Endothelial cell of umbilical vein (primary cell): ENCODE results near the gene NLE1. TPM values are rescaled to one million over a fixed set of nuclear protein-coding genes. Genes with fewer than 3 reads are reported as not detected.

ENCODE experiments used
- BruUV-seq: library from RNA; stranded (reverse); fragments of 400-500 nt; replicated peaks from 2 replicates; lab custom pipeline; 2021; lab: Mats Ljungman, UMichigan
- CTCF ChIA-PET: fragments of 300-600, 350-600 bp; sonication (Branson Sonifier 250); formaldehyde crosslinking; loops from one replicate; lab custom pipeline; 2021; ENCODE audit warnings: antibody characterized with exemption, inconsistent platforms; lab: Charles Lee
- POLR2A ChIA-PET: fragments of 300-600, 350-600 bp; sonication (Branson Sonifier 250); formaldehyde crosslinking; loops from one replicate; lab custom pipeline; 2021; ENCODE audit warnings: antibody characterized with exemption, inconsistent platforms; lab: Charles Lee
- DNase-seq: peaks from one replicate; pipeline ENCODE4 v3.0.0-alpha.2; 2011; ENCODE audit warnings: low read depth, low spot score
- FAIRE-seq: peaks from 2 replicates; lab custom pipeline; 2011; peaks lifted over from hg19 to GRCh38; lab: Jason Lieb, UNC
- H2AFZ ChIP-seq: 2 replicates; pipeline ENCODE4 v1.6.0; 2012; ENCODE audit warnings: low read depth, low read length, control low read depth, inconsistent platforms
- H3K27ac ChIP-seq: 2 replicates; pipeline ENCODE4 v1.5.1; 2011; ENCODE audit warnings: low read depth, mild to moderate bottlenecking, control low read depth, low read length, moderate library complexity; ENCODE audit not compliant: insufficient read depth
- H3K27me3 ChIP-seq, 2 experiments: 2 replicates each; pipeline versions ENCODE4 v1.6.0 to v1.6.1; 2011; ENCODE audit warnings: low read length in 2 of 2, mixed read lengths in 1 of 2; ENCODE audit not compliant: control insufficient read depth in 2 of 2, insufficient read depth in 2 of 2
- H3K36me3 ChIP-seq, 2 experiments: 2 replicates in 1 of 2; 3 replicates in 1 of 2; pipeline ENCODE4 v1.5.1; 2011; ENCODE audit warnings: low read length in 2 of 2, mild to moderate bottlenecking in 1 of 2, moderate library complexity in 1 of 2; ENCODE audit not compliant: control insufficient read depth in 2 of 2, insufficient read depth in 2 of 2; ENCODE audit errors: extremely low read depth in 1 of 2
- H3K4me1 ChIP-seq: 3 replicates; pipeline ENCODE4 v1.5.1; 2011; ENCODE audit warnings: mild to moderate bottlenecking, low read length; ENCODE audit not compliant: control insufficient read depth, insufficient read depth; ENCODE audit errors: extremely low read depth
- H3K4me2 ChIP-seq: 2 replicates; pipeline ENCODE4 v1.6.1; 2011; ENCODE audit warnings: low read length, control low read depth, mixed read lengths; ENCODE audit not compliant: insufficient read depth
- H3K4me3 ChIP-seq, 3 experiments: fragments of 200-600 bp in 1 of 3; sonication (generic), shearing (Covaris generic) in 1 of 3; replicated peaks in 1 of 3; 2 replicates each; pipeline ENCODE4 v1.5.1; 2011 to 2016; ENCODE audit warnings: control low read depth in 3 of 3, low read length in 3 of 3, mild to moderate bottlenecking in 2 of 3, inconsistent platforms in 1 of 3, low read depth in 1 of 3, moderate library complexity in 1 of 3; ENCODE audit not compliant: insufficient read depth in 1 of 3
- H3K79me2 ChIP-seq: 2 replicates; pipeline ENCODE4 v1.6.0; 2012; ENCODE audit warnings: low read length, inconsistent platforms; ENCODE audit not compliant: control insufficient read depth, insufficient read depth
- H3K9ac ChIP-seq: replicated peaks from 2 replicates; pipeline ENCODE3; 2011; ENCODE audit warnings: low read length, control low read depth; ENCODE audit not compliant: insufficient read depth; ENCODE audit errors: extremely low read depth
- H3K9me1 ChIP-seq: replicated peaks from 3 replicates; pipeline ENCODE4 v1.6.0; 2011; ENCODE audit warnings: mild to moderate bottlenecking, low read length; ENCODE audit not compliant: control insufficient read depth, insufficient read depth; ENCODE audit errors: extremely low read depth
- H3K9me3 ChIP-seq: replicated peaks from 2 replicates; pipeline ENCODE4 v1.5.1; 2012; ENCODE audit warnings: low read length, inconsistent platforms; ENCODE audit not compliant: control insufficient read depth, insufficient read depth
- H4K20me1 ChIP-seq: replicated peaks from 2 replicates; pipeline ENCODE3; 2011; ENCODE audit warnings: mild to moderate bottlenecking, low read length; ENCODE audit not compliant: control insufficient read depth, insufficient read depth; ENCODE audit errors: extremely low read depth
- CTCF ChIP-seq, 2 donors: IDR thresholded peaks; 1 replicate in 1 of 2; 2 replicates in 1 of 2; pipeline ENCODE4 v1.5.1; 2011; ENCODE audit warnings: low read length in 2 of 2, mild to moderate bottlenecking in 2 of 2, moderate library complexity in 2 of 2, control low read depth in 1 of 2, inconsistent platforms in 1 of 2, low read depth in 1 of 2; ENCODE audit not compliant: insufficient read depth in 1 of 2; ENCODE audit errors: extremely low read depth in 1 of 2
- EZH2 ChIP-seq: IDR thresholded peaks from 2 replicates; pipeline ENCODE4 v1.6.1; 2012; ENCODE audit warnings: borderline replicate concordance, low read depth, mild to moderate bottlenecking, moderate library complexity, low read length, inconsistent platforms; ENCODE audit not compliant: severe bottlenecking
- FOS ChIP-seq: IDR thresholded peaks from 2 replicates; pipeline ENCODE4 v1.6.1; 2011; ENCODE audit warnings: mild to moderate bottlenecking, low read length, moderate library complexity, borderline replicate concordance; ENCODE audit not compliant: insufficient read depth
- GATA2 ChIP-seq: IDR thresholded peaks from 2 replicates; pipeline ENCODE4 v1.7.0; 2011; ENCODE audit warnings: low read depth, mild to moderate bottlenecking, moderate library complexity, mixed read lengths, low read length; ENCODE audit not compliant: insufficient read length, insufficient read depth
- JUN ChIP-seq: IDR thresholded peaks from 2 replicates; pipeline ENCODE4 v1.6.1; 2011; ENCODE audit warnings: borderline replicate concordance, low read depth; ENCODE audit not compliant: insufficient read length, insufficient read depth
- MYC ChIP-seq: IDR thresholded peaks from one replicate; pipeline ENCODE4 v1.6.1; 2011; ENCODE audit warnings: mild to moderate bottlenecking, low read depth, low read length
- POLR2A ChIP-seq: IDR thresholded peaks from 2 replicates; pipeline ENCODE4 v1.6.1; 2012; ENCODE audit warnings: low read depth, mild to moderate bottlenecking, control low read depth, low read length
- POLR2AphosphoS5 ChIP-seq: IDR thresholded peaks from 2 replicates; pipeline ENCODE4 v1.6.1; 2012; ENCODE audit warnings: low read depth, mild to moderate bottlenecking, control low read depth, low read length, moderate library complexity; ENCODE audit not compliant: insufficient read depth
- dilution Hi-C: fragments of 300-500 bp; cut with MboI; formaldehyde crosslinking; loops from one replicate; pipeline ENCODE4 v1.15.0; 2019; ENCODE audit warnings: low sequenced_read_pairs; ENCODE audit not compliant: extremely low pct_ligation_motif_present
- intact Hi-C: fragments of 100-400 bp; cut with micrococcal nuclease; formaldehyde crosslinking; loops from one replicate; pipeline ENCODE4 v1.10.0; 2022
- polyA plus RNA-seq, 4 experiments: library from polyadenylated mRNA; depleted of rRNA in 3 of 4; stranded (reverse) in 3 of 4; unstranded in 1 of 4; fragments of >200 nt; gene quantifications; 2 replicates each; pipeline versions ENCODE4 v1.2.1 to v1.2.3, GENCODE V29; 2011 to 2012; ENCODE audit warnings: missing spikeins in 1 of 4
- total RNA-seq: library from RNA; stranded (reverse); gene quantifications from 2 replicates; pipeline ENCODE4 v1.2.3, GENCODE V29; 2021
- TF ChIP-seq, protein P1 (sequence below): IDR thresholded peaks from 2 replicates; pipeline ENCODE4 v1.6.1; 2011; ENCODE audit not compliant: insufficient read depth, insufficient read length

NLE1 gene
- total and polyA plus RNA-seq, 2 donors (not counting 3 experiments of a cell fraction or from before 2014, with no cell fraction given), result 19.1 to 22.8 TPM

- Histone ChIP-seq H3K36me3 (no peaks in the 10 kb centered on the region), H3K4me1 (no peaks in the 10 kb centered on the region), H3K27ac (no peak overlapping the region), H3K4me2 (no peak overlapping the region), H4K20me1 (no peaks in the 10 kb centered on the region), H3K9me1 (no peaks in the 10 kb centered on the region), H3K27me3 (peaks cover 4 to 9% of the 10 kb centered on the region in 2 experiments), H3K9me3 (no peaks in the 10 kb centered on the region), H3K79me2 (no peaks in the 10 kb centered on the region), H3K4me3 (no peak overlapping the region), H3K9ac (no peak overlapping the region), H2AFZ (no peak overlapping the region)
- dilution Hi-C loops (no loop called here), intact Hi-C loops (loop anchor here (10.0 kb wide), 1 partner anchor 385 kb away; the partner anchor contains the start of gene SLFN12L)
- POLR2A ChIA-PET, result no interaction called here
- TF ChIP-seq GATA2, result no peak
- no peak for TF ChIP-seq EZH2
- no peak for TF ChIP-seq MYC
- no peak for TF ChIP-seq FOS
- no peak for TF ChIP-seq POLR2A
- TF ChIP-seq, protein P1, sequence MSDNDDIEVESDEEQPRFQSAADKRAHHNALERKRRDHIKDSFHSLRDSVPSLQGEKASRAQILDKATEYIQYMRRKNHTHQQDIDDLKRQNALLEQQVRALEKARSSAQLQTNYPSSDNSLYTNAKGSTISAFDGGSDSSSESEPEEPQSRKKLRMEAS, result no peak
- no peak for TF ChIP-seq CTCF (IDR thresholded peaks at IDR 0.05; ENCODE audit: extremely low read depth in 1 of 2, insufficient read depth in 1 of 2, low read depth in 1 of 2, low read length in 2 of 2)
- no peak for TF ChIP-seq POLR2AphosphoS5
- TF ChIP-seq JUN, result no peak
- FAIRE-seq (no peak), DNase-seq (no peak)
- CTCF ChIA-PET, result interaction anchor here (1.2 kb wide), 1 partner anchor 8 kb away, joined by 4 read pairs; no protein-coding TSS in a partner anchor
- BruUV-seq, result no TSS peak
Measured at GRCh38 chr17:35149941-35150340, 7.8 kb upstream of the NLE1 start.
